Upper lobe of left lung (tissue), 6 donors: ENCODE results near the gene HSD17B10. TPM values are rescaled to one million over a fixed set of nuclear protein-coding genes. Genes with fewer than 3 reads are reported as not detected.
A peak's percentile ranks its signal among the peaks of the same experiment; 100 is the strongest.

Source experiments
- ATAC-seq, 2 donors: fragments of 200-7000 bp; cut with Tn5 transposase; one replicate each; pipeline ENCODE4 v1.9.1; 2022; ENCODE audit warnings: mild to moderate bottlenecking in 2 of 2, moderate library complexity in 2 of 2; ENCODE audit not compliant: low FRiP score in 2 of 2
- DNase-seq, 2 donors: peaks; one replicate each; pipeline ENCODE4 v3.0.0-alpha.2; 2019 to 2020
- H3K27ac ChIP-seq, 4 donors: fragments of 200-600 bp; sonication (generic); one replicate each; pipeline ENCODE4 v1.5.1; 2016 to 2019
- H3K27me3 ChIP-seq, 4 donors: fragments of 200-600 bp; sonication (generic); one replicate each; pipeline ENCODE4 v1.5.1; 2017 to 2019
- H3K36me3 ChIP-seq, 4 donors: fragments of 200-600 bp; sonication (generic); one replicate each; pipeline ENCODE4 v1.5.1; 2016 to 2019
- H3K4me1 ChIP-seq, 4 donors: fragments of 200-600 bp; sonication (generic); one replicate each; pipeline ENCODE4 v1.5.1; 2018 to 2019
- H3K4me3 ChIP-seq, 4 donors: fragments of 200-600 bp; sonication (generic); one replicate each; pipeline ENCODE4 v1.5.1; 2017 to 2019; ENCODE audit warnings: mild to moderate bottlenecking in 2 of 4, moderate library complexity in 1 of 4
- H3K9me3 ChIP-seq, 4 donors: fragments of 200-600 bp; sonication (generic); one replicate each; pipeline ENCODE4 v1.5.1; 2018 to 2019
- EP300 ChIP-seq, 4 donors: sonication (generic); formaldehyde crosslinking; IDR thresholded peaks; one replicate each; pipeline ENCODE4 v1.5.1; 2017; ENCODE audit warnings: antibody characterized with exemption in 4 of 4, control low read depth in 2 of 4
- POLR2A ChIP-seq, 4 donors: fragments of 450-650 bp; IDR thresholded peaks; one replicate each; pipeline ENCODE4 v1.5.1; 2016 to 2017; ENCODE audit warnings: antibody characterized with exemption in 4 of 4, mild to moderate bottlenecking in 2 of 4
- POLR2AphosphoS5 ChIP-seq, 2 donors: sonication (generic); formaldehyde crosslinking; IDR thresholded peaks; one replicate each; pipeline ENCODE4 v1.5.1; 2017; ENCODE audit warnings: antibody characterized with exemption in 2 of 2
- WGBS, 2 donors: methylation state at CpG; one replicate each; pipeline ENCODE4 v1.1.5; 2017 to 2018; 5-methylcytosine and 5-hydroxymethylcytosine counted together
- total RNA-seq, 6 donors: library from RNA; depleted of rRNA in 4 of 6; stranded (reverse); fragments of >200 nt in 4 of 6; gene quantifications; one replicate each; pipeline versions ENCODE4 v1.1.0 to v1.2.1, GENCODE V29; 2016 to 2021
- TF ChIP-seq, protein P1 (sequence below), 6 experiments: fragments of 450-650 bp in 4 of 6; fragments of 200-600 bp in 2 of 6; sonication (generic) in 2 of 6; IDR thresholded peaks; one replicate each; pipeline ENCODE4 v1.5.1; 2016 to 2019; ENCODE audit warnings: antibody characterized with exemption in 6 of 6
- donor health status: DM: no; HTN: no; CAD: no; lungs with moderate emphysema.
- donor health status: DM: no; HTN: yes; CAD: no; lungs with severe emphysema.

The HSD17B10 gene
- total RNA-seq, 6 donors from 2014 or later, result 7.3 to 71.3 (median 45.3) TPM

DNA sequence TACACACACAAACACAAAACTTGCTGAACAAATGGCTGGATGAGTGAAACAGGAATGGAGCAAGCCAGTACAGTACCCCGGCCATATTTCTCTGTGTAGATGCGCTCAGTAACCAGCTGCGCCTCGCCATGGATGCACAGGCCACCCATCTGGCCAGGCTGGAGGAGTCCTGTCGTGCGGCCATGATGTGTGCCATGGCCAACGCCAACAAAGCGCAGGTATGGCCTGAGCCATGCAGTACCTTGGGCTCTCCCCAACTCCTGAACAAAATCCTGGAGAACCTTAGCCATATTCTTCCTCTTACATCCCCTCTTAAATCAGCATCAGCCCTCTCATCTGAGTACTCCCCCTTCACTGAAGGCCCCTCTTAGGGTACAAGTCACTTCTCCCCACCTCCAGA is 4.4 kb downstream of the HSD17B10 start:
- ATAC-seq, result no peak
- 85 to 93% methylated on average over 7 to 8 of the region's 8 CpGs for WGBS, 2 donors
- DNase-seq, result no peak

DNA sequence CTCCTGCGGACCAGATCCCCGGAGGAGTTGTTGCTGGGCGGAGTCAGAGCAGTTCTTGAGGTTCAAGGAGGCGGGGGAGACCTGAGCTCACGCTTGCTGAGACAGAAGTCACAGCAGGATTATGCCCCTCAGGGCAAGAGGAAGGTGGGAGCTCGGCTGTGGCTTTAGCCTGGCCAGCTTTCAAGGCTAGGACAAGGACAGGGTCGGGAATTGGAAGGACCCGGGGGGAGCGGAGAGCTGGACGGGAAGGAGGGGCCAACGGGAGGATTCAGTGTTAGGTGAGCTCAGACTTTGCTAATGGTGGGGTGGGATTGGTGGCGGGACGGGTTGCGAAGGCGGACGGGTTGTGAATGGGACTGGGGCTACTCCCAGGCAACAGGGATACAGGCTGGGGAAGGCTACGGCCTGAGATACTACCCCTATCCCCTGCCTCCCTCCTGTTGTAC is 11.3 kb downstream of the HSD17B10 start, which contains the start of gene RIBC1:
Gene RIBC1 (plus strand): TSS at position 13 of the 446 bp plus-strand sequence. CDS start 3,404 bp downstream, outside the sequence.
- peak; percentile 35 to 38 for ATAC-seq
- TF ChIP-seq, protein P1, sequence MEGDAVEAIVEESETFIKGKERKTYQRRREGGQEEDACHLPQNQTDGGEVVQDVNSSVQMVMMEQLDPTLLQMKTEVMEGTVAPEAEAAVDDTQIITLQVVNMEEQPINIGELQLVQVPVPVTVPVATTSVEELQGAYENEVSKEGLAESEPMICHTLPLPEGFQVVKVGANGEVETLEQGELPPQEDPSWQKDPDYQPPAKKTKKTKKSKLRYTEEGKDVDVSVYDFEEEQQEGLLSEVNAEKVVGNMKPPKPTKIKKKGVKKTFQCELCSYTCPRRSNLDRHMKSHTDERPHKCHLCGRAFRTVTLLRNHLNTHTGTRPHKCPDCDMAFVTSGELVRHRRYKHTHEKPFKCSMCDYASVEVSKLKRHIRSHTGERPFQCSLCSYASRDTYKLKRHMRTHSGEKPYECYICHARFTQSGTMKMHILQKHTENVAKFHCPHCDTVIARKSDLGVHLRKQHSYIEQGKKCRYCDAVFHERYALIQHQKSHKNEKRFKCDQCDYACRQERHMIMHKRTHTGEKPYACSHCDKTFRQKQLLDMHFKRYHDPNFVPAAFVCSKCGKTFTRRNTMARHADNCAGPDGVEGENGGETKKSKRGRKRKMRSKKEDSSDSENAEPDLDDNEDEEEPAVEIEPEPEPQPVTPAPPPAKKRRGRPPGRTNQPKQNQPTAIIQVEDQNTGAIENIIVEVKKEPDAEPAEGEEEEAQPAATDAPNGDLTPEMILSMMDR (IDR thresholded peaks at IDR 0.05), result no peak

More for the DNA sequence above, 4.4 kb downstream of the HSD17B10 start:
- H3K4me3 ChIP-seq, result no peak overlapping the region
- peaks cover 0 to 11% (median 2%) of the 10 kb centered on the region in 4 donors for H3K4me1 ChIP-seq
- H3K9me3 ChIP-seq, result no peaks in the 10 kb centered on the region
- TF ChIP-seq POLR2AphosphoS5 (IDR thresholded peaks at IDR 0.05), result no peak
- TF ChIP-seq POLR2A (IDR thresholded peaks at IDR 0.05), result no peak
- TF ChIP-seq EP300 (IDR thresholded peaks at IDR 0.05), result no peak
- TF ChIP-seq, protein P1 (IDR thresholded peaks at IDR 0.05), result no peak
- peaks cover 0 to 22% (median 11%) of the 10 kb centered on the region in 4 donors for H3K36me3 ChIP-seq
- H3K27ac ChIP-seq, result no peak overlapping the region
- H3K27me3 ChIP-seq, result no peaks in the 10 kb centered on the region

DNA sequence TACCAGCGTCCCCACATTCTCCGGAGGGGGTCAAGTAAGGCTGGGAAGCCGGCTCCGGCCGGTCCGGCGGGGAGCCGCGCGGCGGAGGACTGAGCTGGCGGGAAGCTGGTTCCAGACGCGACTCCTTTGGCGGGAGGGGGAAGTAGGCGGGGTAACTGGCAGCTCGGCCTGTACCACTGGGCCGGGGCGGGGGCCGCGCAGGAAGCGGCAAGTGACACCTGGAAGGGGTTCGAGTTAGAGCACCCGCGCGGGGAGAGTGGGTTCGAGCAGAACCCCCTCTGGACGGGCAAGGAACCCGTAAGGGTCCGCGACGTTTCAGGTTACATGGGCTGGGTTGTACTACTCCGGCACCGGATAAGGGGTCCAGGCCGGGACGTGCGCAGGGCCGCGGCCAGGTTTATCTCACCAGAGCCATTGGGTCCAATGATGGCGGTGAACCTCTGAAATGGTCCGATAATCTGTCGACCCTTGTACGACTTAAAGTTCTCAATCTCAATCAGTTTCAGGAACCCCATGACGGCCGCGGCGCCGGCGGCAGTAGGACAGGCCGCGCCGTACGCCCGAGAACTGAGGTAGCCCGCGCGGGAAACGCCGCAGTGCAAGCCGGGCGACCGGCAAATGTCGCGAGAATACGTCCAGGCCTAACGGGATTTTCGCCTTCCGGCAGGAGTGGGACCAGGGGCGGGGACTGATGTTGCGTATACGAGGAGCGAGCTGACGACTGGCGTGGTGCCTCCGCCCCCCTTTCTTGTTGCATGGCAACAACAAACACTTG is 11.9 kb downstream of the HSD17B10 start, which contains the start of gene SMC1A:
Gene SMC1A (minus strand): TSS at position 569 of the 775 bp plus-strand sequence. CDS start 54 bp downstream, at position 515.
- peaks cover 9 to 28% (median 11%) of the 10 kb centered on the region in 4 donors for H3K4me1 ChIP-seq
- H3K27me3 ChIP-seq, result no peaks in the 10 kb centered on the region
- H3K36me3 ChIP-seq, result no peaks in the 10 kb centered on the region
- 1% methylated on average over 46 of the region's 75 CpGs; no CpG with 5 or more reads in 1 of the 2 donors for WGBS, 2 donors
- no peak for TF ChIP-seq EP300 (IDR thresholded peaks at IDR 0.05)
- peak in 3 of 4 donors; percentile 35 to 74 (median 68) for TF ChIP-seq POLR2A (IDR thresholded peaks at IDR 0.05)
- TF ChIP-seq POLR2AphosphoS5 (IDR thresholded peaks at IDR 0.05), result peak; percentile 74 to 84
- TF ChIP-seq, protein P1 (IDR thresholded peaks at IDR 0.05), result peak in 2 of 6 experiments; percentile 19 to 33
- H3K9me3 ChIP-seq, result no peaks in the 10 kb centered on the region
- peak; percentile 94 to 99 for DNase-seq
- peak within 1 kb of the TSS; percentile 92 to 96 (median 94) for H3K27ac ChIP-seq
- ATAC-seq, result peak; percentile 97
- peak within 1 kb of the TSS; percentile 69 to 79 (median 73) for H3K4me3 ChIP-seq

More for the DNA sequence above, 11.3 kb downstream of the HSD17B10 start, which contains the start of gene RIBC1:
- Histone ChIP-seq H3K9me3 (no peaks in the 10 kb centered on the region), H3K4me1 (peaks cover 9 to 28% (median 11%) of the 10 kb centered on the region in 4 donors), H3K4me3 (peak within 1 kb of the TSS; percentile 69 to 79 (median 73)), H3K27ac (peak within 1 kb of the TSS; percentile 92 to 96 (median 94)), H3K27me3 (no peaks in the 10 kb centered on the region), H3K36me3 (no peaks in the 10 kb centered on the region)
- no peak for DNase-seq
- WGBS, 2 donors, result 8 to 33% methylated on average over 3 to 17 of the region's 17 CpGs

DNA sequence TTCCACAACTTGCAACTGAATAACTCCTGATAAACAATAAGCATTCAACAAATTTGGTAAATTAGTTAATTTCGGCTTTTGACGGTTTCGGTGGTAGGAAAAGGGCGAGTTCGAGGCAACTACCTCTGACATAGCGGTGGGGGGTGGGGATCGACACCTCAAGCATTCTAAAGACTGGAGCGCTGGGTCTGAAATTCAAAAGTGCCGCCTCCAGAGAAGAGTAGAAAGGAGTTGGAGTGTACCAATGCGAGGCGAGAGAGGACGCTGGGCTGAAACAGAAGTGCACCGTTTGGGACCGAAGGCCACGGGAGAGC is 12.4 kb downstream of the HSD17B10 start:
- peak; percentile 34 to 49 for ATAC-seq
- Histone ChIP-seq H3K27ac (peak overlapping the region; percentile 92 to 96 (median 94)), H3K27me3 (no peaks in the 10 kb centered on the region), H3K9me3 (no peaks in the 10 kb centered on the region), H3K4me3 (peak overlapping the region; percentile 69 to 79 (median 73)), H3K36me3 (peaks cover 0 to 3% (median 0%) of the 10 kb centered on the region in 4 donors), H3K4me1 (peaks cover 9 to 28% (median 11%) of the 10 kb centered on the region in 4 donors)
- 2 to 6% methylated on average over 9 to 15 of the region's 15 CpGs for WGBS, 2 donors
- no peak for DNase-seq
- TF ChIP-seq POLR2AphosphoS5 (IDR thresholded peaks at IDR 0.05), result no peak
- TF ChIP-seq, protein P1 (IDR thresholded peaks at IDR 0.05), result no peak
- no peak for TF ChIP-seq POLR2A (IDR thresholded peaks at IDR 0.05)
- no peak for TF ChIP-seq EP300 (IDR thresholded peaks at IDR 0.05)
